ENCODE results near the gene ZCCHC24. TPM values are rescaled to one million over a fixed set of nuclear protein-coding genes. Genes with fewer than 3 reads are reported as not detected.

Gene ZCCHC24
- total RNA-seq, 1 experiment from 2014 or later: 20.5 TPM

GRCh38 chr10:79440281-79440680 lies 5.1 kb downstream of the ZCCHC24 start:
- H3K9me3 ChIP-seq: no peaks in the 10 kb centered on the region
- DNase-seq: no peak
- H3K36me3 ChIP-seq: peaks cover 23% of the 10 kb centered on the region
- no peaks in the 10 kb centered on the region for H3K27me3 ChIP-seq
- no peak overlapping the region for H3K4me3 ChIP-seq

- Histone ChIP-seq H3K27me3 (no peaks in the 10 kb centered on the region), H3K4me3 (no peak overlapping the region)
Measured at GRCh38 chr10:79438699-79439085, 6.7 kb downstream of the ZCCHC24 start.

GRCh38 chr10:79438021-79438698 lies 7.3 kb downstream of the ZCCHC24 start:
- no peaks in the 10 kb centered on the region for H3K27me3 ChIP-seq
- peaks cover 22% of the 10 kb centered on the region for H3K36me3 ChIP-seq
- no peaks in the 10 kb centered on the region for H3K9me3 ChIP-seq
- no peak for DNase-seq
- H3K4me3 ChIP-seq: no peak overlapping the region

More at GRCh38 chr10:79438699-79439085, 6.7 kb downstream of the ZCCHC24 start:
- Histone ChIP-seq H3K36me3 (peaks cover 25% of the 10 kb centered on the region), H3K9me3 (no peaks in the 10 kb centered on the region)
- DNase-seq: no peak

- DNase-seq: peak; percentile 43
- Histone ChIP-seq H3K36me3 (peaks cover 19% of the 10 kb centered on the region), H3K27me3 (no peaks in the 10 kb centered on the region), H3K4me3 (no peak overlapping the region), H3K9me3 (no peaks in the 10 kb centered on the region)
Measured at GRCh38 chr10:79437111-79437814, 8.2 kb downstream of the ZCCHC24 start.

GRCh38 chr10:79436850-79437103 lies 8.6 kb downstream of the ZCCHC24 start:
- Histone ChIP-seq H3K27me3 (no peaks in the 10 kb centered on the region), H3K4me3 (no peak overlapping the region), H3K36me3 (peaks cover 19% of the 10 kb centered on the region), H3K9me3 (no peaks in the 10 kb centered on the region)
- DNase-seq: no peak

GRCh38 chr10:79436066-79436849 lies 9.2 kb downstream of the ZCCHC24 start:
- Histone ChIP-seq H3K4me3 (no peak overlapping the region), H3K36me3 (peaks cover 19% of the 10 kb centered on the region), H3K27me3 (no peaks in the 10 kb centered on the region), H3K9me3 (no peaks in the 10 kb centered on the region)
- no peak for DNase-seq

- Histone ChIP-seq H3K36me3 (peaks cover 21% of the 10 kb centered on the region), H3K4me3 (no peak overlapping the region), H3K27me3 (no peaks in the 10 kb centered on the region), H3K9me3 (no peaks in the 10 kb centered on the region)
- peak; percentile 49 for DNase-seq
Measured at GRCh38 chr10:79435271-79436065, 10.0 kb downstream of the ZCCHC24 start.

- Histone ChIP-seq H3K36me3 (peaks cover 17% of the 10 kb centered on the region), H3K9me3 (no peaks in the 10 kb centered on the region), H3K27me3 (no peaks in the 10 kb centered on the region), H3K4me3 (no peak overlapping the region)
- DNase-seq: peak; percentile 49
Measured at GRCh38 chr10:79434821-79435251, 10.6 kb downstream of the ZCCHC24 start.

GRCh38 chr10:79434223-79434687 lies 11.2 kb downstream of the ZCCHC24 start:
- no peaks in the 10 kb centered on the region for H3K27me3 ChIP-seq
- H3K4me3 ChIP-seq: no peak overlapping the region
- no peaks in the 10 kb centered on the region for H3K9me3 ChIP-seq
- no peak for DNase-seq
- H3K36me3 ChIP-seq: peaks cover 17% of the 10 kb centered on the region

GRCh38 chr10:79433324-79434222 lies 11.9 kb downstream of the ZCCHC24 start:
- H3K9me3 ChIP-seq: no peaks in the 10 kb centered on the region
- H3K36me3 ChIP-seq: peaks cover 13% of the 10 kb centered on the region
- no peak overlapping the region for H3K4me3 ChIP-seq
- no peaks in the 10 kb centered on the region for H3K27me3 ChIP-seq
- DNase-seq: no peak

- no peaks in the 10 kb centered on the region; the same call in 1 of the 2 replicates for H3K9me3 ChIP-seq
- H3K27me3 ChIP-seq: no peaks in the 10 kb centered on the region
- peaks cover 20% of the 10 kb centered on the region for H3K36me3 ChIP-seq
- peak; percentile 23 for DNase-seq
- H3K4me3 ChIP-seq: no peak overlapping the region
Measured at GRCh38 chr10:79431891-79432831, 13.3 kb downstream of the ZCCHC24 start.

- no peak for DNase-seq
- no peaks in the 10 kb centered on the region; the same call in 1 of the 2 replicates for H3K9me3 ChIP-seq
- peaks cover 21% of the 10 kb centered on the region for H3K36me3 ChIP-seq
- no peaks in the 10 kb centered on the region for H3K27me3 ChIP-seq
- H3K4me3 ChIP-seq: no peak overlapping the region
Measured at GRCh38 chr10:79431428-79431827, 14.0 kb downstream of the ZCCHC24 start.

- no peaks in the 10 kb centered on the region for H3K27me3 ChIP-seq
- no peak for DNase-seq
- H3K4me3 ChIP-seq: no peak overlapping the region
- H3K36me3 ChIP-seq: peaks cover 23% of the 10 kb centered on the region
- H3K9me3 ChIP-seq: no peaks in the 10 kb centered on the region; the same call in 1 of the 2 replicates
Measured at GRCh38 chr10:79430936-79431335, 14.5 kb downstream of the ZCCHC24 start.

- no peak for DNase-seq
- peaks cover 29% of the 10 kb centered on the region for H3K36me3 ChIP-seq
- no peaks in the 10 kb centered on the region; the same call in 1 of the 2 replicates for H3K9me3 ChIP-seq
- H3K4me3 ChIP-seq: no peak overlapping the region
- no peaks in the 10 kb centered on the region for H3K27me3 ChIP-seq
Measured at GRCh38 chr10:79430325-79430905, 15.0 kb downstream of the ZCCHC24 start.

Data from MG63 (cell line).